ENCODE measurements around the gene FLNA. TPM values are rescaled to one million over a fixed set of nuclear protein-coding genes. Genes with fewer than 3 reads are reported as not detected.
"Not testable (repeated sequence)": the region's sequence is repeated elsewhere in the genome, so short reads cannot be mapped to it uniquely, and the experiment has no call there.

The FLNA gene
- total RNA-seq, 1 experiment from 2014 or later, result 1,563 TPM

DNA sequence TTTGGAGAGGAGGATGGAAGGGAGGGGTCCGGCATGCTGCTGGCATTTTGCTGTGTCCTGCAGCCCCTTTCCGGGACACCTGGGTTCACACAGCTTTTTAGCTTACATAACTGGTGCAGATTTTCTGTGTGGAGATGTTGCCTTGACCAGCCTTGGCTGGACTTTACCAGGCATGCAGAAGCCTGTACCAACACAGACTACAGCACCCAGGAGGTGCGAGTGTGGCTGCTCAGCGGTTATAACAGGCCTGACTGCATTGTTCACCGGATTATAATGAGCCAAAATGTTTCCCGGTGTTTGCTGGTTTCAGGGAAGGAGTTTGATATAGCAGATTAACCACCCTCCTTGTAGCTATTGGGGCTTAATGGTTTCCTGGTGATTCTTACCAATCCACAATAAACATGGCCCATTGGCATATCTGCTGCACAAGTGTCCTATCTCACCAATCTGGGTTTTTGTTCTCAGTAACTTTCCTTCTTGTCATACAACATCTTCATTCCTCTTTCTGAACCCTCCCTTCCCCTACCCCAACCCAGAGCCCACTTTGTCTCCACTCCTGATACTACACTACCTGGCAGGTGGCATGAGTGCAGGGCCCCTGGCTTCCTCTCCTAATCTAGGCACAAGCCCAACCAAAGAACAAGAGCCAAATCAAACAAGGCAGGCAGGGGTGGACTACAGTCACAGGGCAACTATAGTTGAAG, 27.6 kb upstream of the FLNA start:
- DNase-seq, result no peak
- Histone ChIP-seq H3K27me3 (no peaks in the 10 kb centered on the region), H3K4me3 (no peak overlapping the region), H3K9me3 (no peaks in the 10 kb centered on the region), H3K36me3 (peaks cover 33% of the 10 kb centered on the region)

DNA sequence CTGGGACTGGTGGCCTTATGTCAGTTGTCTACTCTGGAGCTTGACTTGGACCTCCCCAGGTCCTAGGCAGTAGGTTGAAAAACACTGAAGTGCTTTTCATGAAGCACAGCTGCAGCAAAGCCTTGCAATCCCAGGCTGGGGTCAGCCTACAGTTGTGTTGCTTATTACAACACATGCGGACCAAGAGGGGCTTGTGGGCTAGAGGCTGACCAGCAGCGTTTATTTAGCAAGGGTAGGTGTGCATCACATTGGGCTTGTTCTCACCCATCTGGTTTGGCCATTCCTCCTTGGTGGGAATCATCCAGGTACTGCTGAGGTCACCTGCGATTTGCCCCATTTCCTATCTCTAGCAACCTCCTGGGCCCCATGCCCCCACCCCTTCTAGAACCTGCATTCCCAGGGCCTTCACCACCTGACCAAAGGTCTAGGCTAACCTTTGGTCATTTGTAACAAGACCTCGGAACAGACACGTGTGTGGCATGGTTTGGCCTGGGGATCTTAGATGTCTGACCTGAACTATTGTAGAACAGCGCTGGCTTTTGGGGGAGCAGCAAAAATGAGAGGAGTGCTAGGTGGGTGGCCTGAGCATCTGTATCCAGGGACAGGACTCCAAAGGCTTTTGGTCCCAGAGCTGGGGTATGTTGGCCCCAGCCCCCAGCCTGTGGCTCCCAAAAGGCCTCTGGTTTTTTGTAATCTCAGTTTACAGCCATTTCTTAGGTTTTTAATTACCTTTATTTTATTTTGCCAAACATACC, 26.8 kb upstream of the FLNA start:
- Histone ChIP-seq H3K4me3 (no peak overlapping the region), H3K27me3 (no peaks in the 10 kb centered on the region), H3K36me3 (peaks cover 33% of the 10 kb centered on the region), H3K9me3 (no peaks in the 10 kb centered on the region)
- DNase-seq, result peak; percentile 27

DNA sequence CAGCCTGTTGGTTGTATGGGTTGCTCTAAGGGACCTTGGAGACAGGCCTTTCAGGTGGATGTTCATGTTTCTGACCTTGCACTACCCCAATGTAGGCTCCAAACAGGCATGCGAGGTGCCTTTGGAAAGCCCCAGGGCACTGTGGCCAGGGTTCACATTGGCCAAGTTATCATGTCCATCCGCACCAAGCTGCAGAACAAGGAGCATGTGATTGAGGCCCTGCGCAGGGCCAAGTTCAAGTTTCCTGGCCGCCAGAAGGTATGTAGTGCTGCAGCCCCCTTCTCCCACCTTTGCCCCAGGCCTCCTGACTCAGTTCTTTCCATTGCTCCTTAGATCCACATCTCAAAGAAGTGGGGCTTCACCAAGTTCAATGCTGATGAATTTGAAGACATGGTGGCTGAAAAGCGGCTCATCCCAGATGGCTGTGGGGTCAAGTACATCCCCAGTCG, 26.0 kb upstream of the FLNA start:
- H3K27me3 ChIP-seq, DNase-seq, H3K9me3 ChIP-seq: not testable (repeated sequence)
- H3K36me3 ChIP-seq, result peaks cover 33% of the 10 kb centered on the region
- H3K4me3 ChIP-seq, result peak overlapping the region; percentile 98

DNA sequence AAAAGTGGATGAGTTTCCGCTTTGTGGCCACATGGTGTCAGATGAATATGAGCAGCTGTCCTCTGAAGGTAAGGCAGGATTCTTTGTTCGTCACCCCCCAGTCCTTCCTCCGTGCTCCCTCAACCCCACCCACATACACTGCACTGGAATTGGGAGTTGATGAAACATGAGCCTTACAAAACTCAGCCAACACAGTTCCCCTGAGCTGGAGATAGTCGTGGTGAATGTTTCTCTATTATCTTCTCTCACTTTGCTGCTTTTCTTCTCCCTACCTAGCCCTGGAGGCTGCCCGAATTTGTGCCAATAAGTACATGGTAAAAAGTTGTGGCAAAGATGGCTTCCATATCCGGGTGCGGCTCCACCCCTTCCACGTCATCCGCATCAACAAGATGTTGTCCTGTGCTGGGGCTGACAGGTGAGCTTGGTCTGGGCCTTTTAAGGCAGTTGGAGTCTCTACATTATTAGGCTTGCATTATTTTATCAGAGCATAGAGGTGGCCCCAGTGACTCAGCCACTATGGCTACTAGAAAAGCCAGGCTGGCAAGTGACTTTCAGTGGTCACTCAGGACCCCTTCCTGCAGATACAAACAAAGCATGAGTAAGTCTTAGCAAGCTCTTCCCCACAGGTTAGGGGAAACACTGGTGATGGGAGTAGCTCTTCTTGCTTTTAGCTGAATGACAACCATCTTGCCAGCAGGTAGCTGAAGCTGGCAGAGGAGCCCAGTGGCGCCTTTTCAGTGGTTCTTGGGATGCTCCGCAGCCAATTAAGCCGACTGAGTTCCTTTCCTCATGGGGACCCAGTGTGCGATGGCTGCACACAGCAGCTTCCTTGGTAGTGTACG, 25.3 kb upstream of the FLNA start:
- H3K4me3 ChIP-seq, result peak overlapping the region; percentile 98

DNA sequence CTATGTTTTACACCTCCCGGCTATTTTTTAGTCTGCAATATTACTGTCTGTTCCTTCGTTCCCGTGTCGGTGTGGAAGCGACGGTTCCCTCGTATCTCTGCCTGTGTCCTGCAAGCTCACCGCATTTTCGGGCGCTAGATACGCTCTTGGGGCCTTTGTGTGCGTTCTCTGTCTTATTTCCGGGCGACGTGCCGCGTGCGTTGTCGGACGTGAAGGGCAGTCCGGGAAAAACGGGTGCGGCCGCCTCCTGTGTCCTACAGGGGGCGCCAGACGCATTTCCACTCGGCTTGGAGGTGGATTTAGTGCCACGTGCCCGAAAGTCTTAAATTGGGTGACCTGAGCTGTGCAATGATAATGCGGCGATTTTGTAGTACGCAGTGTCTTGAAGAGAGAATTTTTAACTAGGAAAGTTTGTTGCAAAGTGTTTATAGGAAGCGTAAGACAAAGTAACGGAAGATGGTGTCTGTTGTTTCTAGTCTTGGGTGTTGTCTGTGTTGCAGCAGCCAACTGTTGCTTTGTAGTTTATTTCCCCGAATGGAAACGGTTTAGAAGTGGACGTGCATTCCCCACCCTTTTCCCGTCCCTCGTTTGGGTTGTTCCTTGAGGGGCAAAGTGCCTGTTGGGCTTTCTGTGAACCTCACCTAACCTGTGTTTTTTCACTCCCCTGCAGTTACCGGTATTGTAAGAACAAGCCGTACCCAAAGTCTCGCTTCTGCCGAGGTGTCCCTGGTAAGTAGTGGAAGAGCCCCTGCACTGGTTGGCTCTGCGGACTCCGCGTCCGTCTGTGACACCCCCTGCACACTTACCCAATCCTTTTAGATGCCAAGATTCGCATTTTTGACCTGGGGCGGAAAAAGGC, 24.5 kb upstream of the FLNA start:
- Histone ChIP-seq H3K36me3 (peaks cover 33% of the 10 kb centered on the region), H3K4me3 (peak overlapping the region; percentile 98), H3K9me3 (no peaks in the 10 kb centered on the region), H3K27me3 (no peaks in the 10 kb centered on the region)
- DNase-seq, result peak; percentile 79

More for the DNA sequence above, 25.3 kb upstream of the FLNA start:
- Histone ChIP-seq H3K9me3 (no peaks in the 10 kb centered on the region), H3K27me3 (no peaks in the 10 kb centered on the region), H3K36me3 (peaks cover 33% of the 10 kb centered on the region)
- DNase-seq, result no peak

DNA sequence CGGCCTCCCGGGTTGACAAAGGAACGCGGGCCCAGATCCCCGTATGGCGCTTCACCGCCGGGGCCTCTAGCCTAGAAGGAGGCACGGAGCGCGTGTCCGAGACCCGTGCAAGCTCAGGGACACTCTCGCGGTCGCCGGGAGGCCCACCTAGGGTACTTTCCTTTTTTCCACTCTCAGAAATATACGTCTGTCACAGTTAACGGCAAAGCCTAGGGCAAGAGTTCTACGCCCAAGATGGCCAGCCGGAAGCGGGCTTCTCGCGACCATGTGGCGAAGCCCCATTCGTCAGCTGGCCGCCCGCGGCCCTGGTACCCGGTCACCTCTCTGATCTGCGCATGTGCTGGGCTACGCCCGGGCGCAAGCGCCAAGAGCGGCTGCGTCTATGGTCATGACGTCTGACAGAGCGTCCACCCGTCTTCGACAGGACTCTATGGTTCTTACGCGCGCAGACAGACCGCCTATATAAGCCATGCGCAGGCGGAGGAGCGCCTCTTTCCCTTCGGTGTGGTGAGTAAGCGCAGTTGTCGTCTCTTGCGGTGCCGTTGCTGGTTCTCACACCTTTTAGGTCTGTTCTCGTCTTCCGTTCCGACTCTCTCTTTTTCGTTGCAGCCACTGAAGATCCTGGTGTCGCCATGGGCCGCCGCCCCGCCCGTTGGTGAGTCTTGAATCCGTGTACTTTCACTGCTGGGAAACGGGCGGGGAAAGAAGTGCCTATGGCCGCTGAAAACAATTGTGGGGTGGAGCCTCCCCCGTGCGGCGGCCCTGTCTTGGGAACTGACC, 23.6 kb upstream of the FLNA start, which contains the start of gene RPL10:
TSS of gene RPL10 (plus strand) at position 490 of the 780 bp plus-strand sequence. CDS start at position 633, 143 bp downstream.
- Histone ChIP-seq H3K4me3 (peak within 1 kb of the TSS; percentile 98), H3K27me3 (no peaks in the 10 kb centered on the region), H3K9me3 (no peaks in the 10 kb centered on the region), H3K36me3 (peaks cover 33% of the 10 kb centered on the region)
- DNase-seq, result peak; percentile 94

DNA sequence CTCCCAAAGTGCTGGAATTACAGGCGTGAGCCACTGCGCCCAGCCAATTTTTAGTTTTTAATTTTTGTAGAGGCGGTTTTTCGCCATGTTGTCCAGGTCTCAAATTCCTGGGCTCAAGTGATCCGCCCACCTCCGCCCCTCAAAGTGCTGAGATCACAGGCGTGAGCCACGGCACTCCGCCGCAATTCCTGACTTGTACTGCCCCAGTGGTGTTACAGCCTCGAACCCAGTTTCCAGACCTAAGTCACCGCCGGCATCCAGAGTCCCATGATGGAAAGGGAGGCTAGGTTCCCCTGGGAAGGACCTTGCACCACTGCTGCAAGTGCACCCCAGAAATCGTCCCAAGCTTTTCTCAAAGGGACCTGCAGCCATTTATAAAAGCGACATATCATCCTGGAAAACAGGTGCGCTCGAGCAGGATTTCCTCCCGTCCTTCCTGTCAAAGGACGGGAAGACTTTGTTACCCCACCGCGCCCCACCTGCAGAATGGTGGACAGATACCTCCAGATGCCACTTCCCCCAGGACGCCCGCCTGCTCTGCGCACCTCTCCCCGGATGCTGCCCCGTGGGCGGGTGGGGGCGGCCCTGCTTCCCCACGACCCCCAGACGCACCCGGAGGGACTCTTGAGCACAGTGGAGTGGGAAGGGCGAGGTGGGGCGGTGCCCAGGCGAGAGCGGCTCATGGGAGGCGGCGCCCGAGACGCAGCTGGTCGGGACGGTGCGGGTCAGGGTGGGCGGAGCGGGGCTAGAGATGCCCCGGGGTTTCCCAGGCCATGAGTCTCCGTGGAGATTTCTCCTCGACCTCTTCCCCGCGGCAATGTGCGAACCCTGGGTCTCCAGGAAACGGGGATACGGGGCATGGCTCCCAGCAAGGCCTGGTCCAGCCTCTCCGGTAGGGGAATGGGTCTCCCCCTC, 22.8 kb upstream of the FLNA start:
- Histone ChIP-seq H3K36me3 (peaks cover 33% of the 10 kb centered on the region), H3K9me3 (no peaks in the 10 kb centered on the region), H3K27me3 (no peaks in the 10 kb centered on the region), H3K4me3 (peak overlapping the region; percentile 98)
- DNase-seq, result peak; percentile 85

DNA sequence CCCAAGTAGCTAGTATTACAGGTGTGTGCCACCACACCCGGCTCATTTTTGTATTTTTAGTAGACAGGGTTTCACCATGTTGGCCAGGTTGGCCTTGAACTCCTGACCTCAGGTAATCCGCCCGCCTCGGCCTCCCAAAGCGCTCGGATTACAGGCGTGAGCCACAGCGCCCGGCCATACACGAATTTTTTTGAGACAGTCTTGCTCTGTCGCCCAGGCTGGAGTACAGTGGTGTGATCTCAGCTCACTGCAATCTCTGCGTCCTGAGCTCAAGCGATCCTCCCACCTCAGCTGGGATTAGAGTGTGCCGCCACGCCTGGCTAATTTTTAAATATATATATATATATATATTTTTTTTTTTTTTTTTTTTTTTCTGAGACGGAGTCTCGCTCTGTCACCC, 21.9 kb upstream of the FLNA start:
- not testable (repeated sequence) for H3K27me3 ChIP-seq, H3K4me3 ChIP-seq, DNase-seq, H3K9me3 ChIP-seq
- H3K36me3 ChIP-seq, result peaks cover 32% of the 10 kb centered on the region

DNA sequence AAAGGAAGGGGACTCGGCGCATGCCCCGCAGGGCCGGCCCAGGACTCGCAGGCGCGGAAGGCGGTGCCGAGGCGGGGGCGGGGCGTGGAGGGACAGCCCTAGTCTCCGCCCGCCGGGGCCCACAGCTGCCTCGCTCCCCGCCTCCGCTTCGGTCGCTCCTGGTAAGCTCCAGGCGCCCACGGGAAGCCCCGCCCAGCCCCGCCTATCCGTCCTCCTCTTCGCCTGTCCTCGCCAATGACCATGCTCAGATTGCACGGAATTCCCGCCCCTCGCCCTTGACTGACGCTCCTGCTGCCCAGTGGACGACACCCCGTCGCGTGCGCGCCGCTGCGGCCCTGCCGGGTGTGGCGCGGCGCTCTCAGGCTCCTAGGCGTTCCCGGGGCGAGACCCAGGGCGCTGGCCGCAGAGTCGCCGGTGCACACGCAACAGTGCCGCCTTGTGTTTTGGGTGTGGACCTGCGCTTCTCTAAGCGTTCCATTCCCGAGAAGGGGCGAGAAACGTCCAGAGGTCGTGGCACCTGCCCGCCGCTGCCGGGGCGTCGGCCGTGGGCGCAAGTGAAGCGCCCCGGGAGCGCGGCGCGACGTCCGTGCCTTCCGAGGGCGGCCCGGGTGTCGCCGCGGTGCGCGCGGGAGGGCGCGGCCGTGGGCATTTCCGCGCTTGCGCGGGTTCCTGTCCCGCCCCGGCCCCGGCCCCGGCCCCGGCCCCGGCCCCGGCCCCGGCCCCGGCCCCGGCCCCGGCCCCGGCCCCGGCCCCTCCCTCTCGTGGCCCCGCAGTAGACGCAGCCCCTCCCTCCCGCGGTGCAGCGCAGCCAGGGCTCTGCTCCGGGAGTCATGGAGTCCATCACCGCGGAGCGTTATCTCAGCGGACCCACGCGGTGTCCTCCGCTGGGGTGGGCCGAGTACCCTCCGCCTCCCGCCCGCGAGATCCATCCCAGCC, 15.6 kb upstream of the FLNA start:
- not testable (repeated sequence) for H3K27me3 ChIP-seq, H3K4me3 ChIP-seq, H3K9me3 ChIP-seq, H3K36me3 ChIP-seq, DNase-seq

DNA sequence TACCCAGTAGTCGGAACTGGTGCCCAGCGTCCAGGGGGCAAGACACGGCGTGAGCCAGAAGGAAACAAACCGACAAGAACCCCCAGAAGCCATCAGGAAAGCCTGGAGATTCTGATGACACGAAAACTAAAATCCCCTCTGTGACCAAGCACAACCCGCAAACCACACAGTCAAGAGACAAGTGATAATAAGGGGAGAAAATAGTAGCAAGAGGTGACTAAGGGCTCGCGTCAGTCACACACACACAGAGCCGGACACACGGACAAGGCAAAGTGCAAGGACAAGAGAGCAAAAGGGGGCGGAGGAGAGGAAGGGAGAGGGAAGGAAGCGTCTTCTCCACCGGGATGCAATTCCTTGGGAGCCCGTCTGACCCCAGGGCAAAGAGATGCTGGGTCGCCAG, 14.2 kb upstream of the FLNA start:
- DNase-seq, H3K9me3 ChIP-seq, H3K36me3 ChIP-seq, H3K27me3 ChIP-seq, H3K4me3 ChIP-seq: not testable (repeated sequence)

DNA sequence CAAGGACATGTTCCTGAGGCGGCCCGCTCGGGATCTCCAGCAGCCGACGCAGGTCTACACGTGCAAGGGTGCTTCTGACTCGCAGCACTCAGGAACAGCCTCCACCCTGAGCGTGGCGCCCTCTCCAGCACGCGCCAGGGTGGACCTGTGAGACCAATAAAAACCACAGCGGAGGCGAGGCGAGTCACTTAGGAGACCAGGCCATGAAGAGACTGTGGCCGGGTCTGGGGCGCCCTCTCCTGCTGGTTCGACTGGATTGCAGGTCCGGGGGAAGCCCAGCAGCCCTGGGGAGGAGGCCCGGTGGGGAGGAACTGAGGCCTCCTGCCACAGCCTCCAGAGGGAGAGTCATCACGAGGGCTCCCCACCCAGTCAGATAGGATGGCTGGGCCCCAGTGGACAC, 13.7 kb upstream of the FLNA start:
- H3K9me3 ChIP-seq, H3K27me3 ChIP-seq, DNase-seq, H3K4me3 ChIP-seq, H3K36me3 ChIP-seq: not testable (repeated sequence)

DNA sequence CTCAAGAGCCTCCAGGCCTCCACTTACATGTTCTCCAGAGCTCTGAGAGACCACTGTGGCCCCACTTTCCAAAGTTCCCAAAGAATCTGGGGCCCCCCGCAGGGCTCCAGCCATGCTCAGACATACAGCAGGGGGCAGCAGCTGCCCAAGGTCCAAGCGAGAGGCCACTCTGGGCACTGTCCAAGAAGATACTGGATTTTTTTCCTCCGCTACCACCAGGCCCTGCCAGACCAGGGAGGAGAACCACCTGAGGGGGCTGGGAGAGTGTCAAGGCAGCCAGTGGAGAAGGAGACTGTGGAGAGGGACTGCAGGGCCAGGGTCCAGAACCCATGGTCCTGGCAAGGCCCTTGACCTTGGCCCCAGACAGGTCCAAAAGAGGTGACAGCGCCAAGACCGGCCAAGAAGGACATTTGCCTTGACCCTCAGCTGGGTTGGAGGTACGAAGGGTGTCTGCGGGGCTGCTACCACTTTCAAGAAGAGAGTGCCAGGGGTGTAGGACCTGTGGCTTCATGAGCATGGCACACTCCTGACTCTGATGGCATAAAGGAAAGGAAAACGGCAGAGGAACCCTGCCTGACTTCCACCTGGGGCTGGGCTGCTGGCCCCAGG, 10.0 kb upstream of the FLNA start:
- Histone ChIP-seq H3K9me3 (no peaks in the 10 kb centered on the region), H3K27me3 (no peaks in the 10 kb centered on the region), H3K36me3 (peaks cover 3% of the 10 kb centered on the region), H3K4me3 (no peak overlapping the region)
- no peak for DNase-seq
